H1 (cell line): ENCODE data around the gene SLC9A2.
A peak's percentile ranks its signal among the peaks of the same experiment; 100 is the strongest.

Experiments used
- ATF3 ChIP-seq: IDR thresholded peaks from 2 replicates; pipeline ENCODE4 v1.6.1; 2011; ENCODE audit warnings: low read depth, mild to moderate bottlenecking, low read length; ENCODE audit not compliant: insufficient read depth
- CREB1 ChIP-seq: IDR thresholded peaks from 2 replicates; pipeline ENCODE4 v1.6.1; 2012; ENCODE audit warnings: inconsistent platforms
- CTCF ChIP-seq, 3 experiments: IDR thresholded peaks; 1 replicate in 2 of 3; 2 replicates in 1 of 3; pipeline versions ENCODE4 v1.5.1 to v1.6.1; 2011; ENCODE audit warnings: low read length in 3 of 3, mild to moderate bottlenecking in 3 of 3, inconsistent platforms in 2 of 3, low read depth in 1 of 3, moderate library complexity in 1 of 3; ENCODE audit not compliant: insufficient read depth in 1 of 3; ENCODE audit errors: control extremely low read depth in 1 of 3
- EGR1 ChIP-seq: IDR thresholded peaks from 2 replicates; pipeline ENCODE4 v1.6.1; 2011; ENCODE audit warnings: low read depth, low read length, borderline replicate concordance
- EP300 ChIP-seq, 2 experiments: IDR thresholded peaks; 1 replicate in 1 of 2; 2 replicates in 1 of 2; pipeline ENCODE4 v1.6.1; 2011 to 2012; ENCODE audit warnings: low read depth in 2 of 2, low read length in 2 of 2, mild to moderate bottlenecking in 2 of 2, borderline replicate concordance in 1 of 2, inconsistent platforms in 1 of 2, moderate library complexity in 1 of 2
- EZH2 ChIP-seq: fragments of 200-600 bp; sonication (generic); IDR thresholded peaks from 2 replicates; pipeline ENCODE4 v1.7.1; 2012; ENCODE audit warnings: low read depth, mild to moderate bottlenecking, moderate library complexity, low read length, inconsistent platforms; ENCODE audit not compliant: severe bottlenecking
- HDAC6 ChIP-seq: IDR thresholded peaks from one replicate; pipeline ENCODE4 v1.7.1; 2012; ENCODE audit warnings: low read depth, mild to moderate bottlenecking, inconsistent platforms, low read length, moderate library complexity
- PHF8 ChIP-seq: fragments of 200-600 bp; sonication (generic); conservative IDR thresholded peaks from 2 replicates; pipeline ENCODE4 v1.7.1; 2012; ENCODE audit warnings: low read depth, mild to moderate bottlenecking, inconsistent platforms, low read length, moderate library complexity
- POLR2A ChIP-seq, 2 experiments: IDR thresholded peaks; 1 replicate in 1 of 2; 2 replicates in 1 of 2; pipeline ENCODE4 v1.6.1; 2011; ENCODE audit warnings: low read depth in 2 of 2, low read length in 2 of 2, mild to moderate bottlenecking in 2 of 2; ENCODE audit errors: control extremely low read depth in 1 of 2
- POLR2AphosphoS5 ChIP-seq: IDR thresholded peaks from 2 replicates; pipeline ENCODE4 v1.6.1; 2011; ENCODE audit warnings: low read depth, low read length
- RAD21 ChIP-seq, 2 experiments: IDR thresholded peaks in 1 of 2; conservative IDR thresholded peaks in 1 of 2; 2 replicates each; pipeline ENCODE4 v1.6.1; 2011; ENCODE audit warnings: low read depth in 2 of 2, low read length in 2 of 2, improper control_type of control experiment in 1 of 2, inconsistent platforms in 1 of 2, mild to moderate bottlenecking in 1 of 2, moderate library complexity in 1 of 2
- SIN3A ChIP-seq, 2 experiments: IDR thresholded peaks in 1 of 2; conservative IDR thresholded peaks in 1 of 2; 2 replicates each; pipeline ENCODE4 v1.6.1; 2011 to 2012; ENCODE audit warnings: low read length in 2 of 2, improper control_type of control experiment in 1 of 2, low read depth in 1 of 2, mild to moderate bottlenecking in 1 of 2
- SIRT6 ChIP-seq: IDR thresholded peaks from one replicate; pipeline ENCODE4 v1.7.1; 2012; ENCODE audit warnings: low read length, inconsistent platforms
- SP2 ChIP-seq: IDR thresholded peaks from 2 replicates; pipeline ENCODE4 v1.6.1; 2012; ENCODE audit warnings: mild to moderate bottlenecking, low read length, inconsistent platforms

- TF ChIP-seq SP2 (no peak), EZH2 (no peak), RAD21 (IDR thresholded peaks at IDR 0.05 in 1 of 2, conservative IDR thresholded peaks at IDR 0.05 in 1 of 2; ENCODE audit: low read depth in 2 of 2, low read length in 2 of 2) (no peak), EP300 (IDR thresholded peaks at IDR 0.05; ENCODE audit: borderline replicate concordance in 1 of 2, low read depth in 2 of 2, low read length in 2 of 2) (no peak), CTCF (IDR thresholded peaks at IDR 0.05; ENCODE audit: control extremely low read depth in 1 of 3, insufficient read depth in 1 of 3, low read depth in 1 of 3, low read length in 3 of 3) (no peak), HDAC6 (no peak), EGR1 (no peak), POLR2A (IDR thresholded peaks at IDR 0.05; ENCODE audit: control extremely low read depth in 1 of 2, low read depth in 2 of 2, low read length in 2 of 2) (peak in 1 of 2 experiments; percentile 62; a peak in 2 of 3 replicates), POLR2AphosphoS5 (no peak; the same call in 1 of the 2 replicates), ATF3 (no peak), PHF8 (peak; percentile 76), CREB1 (no peak), SIN3A (conservative IDR thresholded peaks at IDR 0.05 in 1 of 2, IDR thresholded peaks at IDR 0.05 in 1 of 2; ENCODE audit: low read depth in 1 of 2, low read length in 2 of 2) (peak in 1 of 2 experiments; percentile 60; a peak in 2 of 4 replicates), SIRT6 (no peak)
Measured at GRCh38 chr2:102736410-102737409, 117.4 kb downstream of the SLC9A2 start.
